LNCaP clone FGC (cell line): Measurements from ENCODE around the gene RNF180.
"Not testable (repeated sequence)": the region's sequence is repeated elsewhere in the genome, so short reads cannot be mapped to it uniquely, and the experiment has no call there.

Source experiments
- DNase-seq: peaks from one replicate; pipeline ENCODE4 v3.0.0-alpha.2; 2011; ENCODE audit warnings: low read depth
- H3K4me3 ChIP-seq: 2 replicates; pipeline ENCODE4 v1.5.1; 2011; ENCODE audit warnings: mild to moderate bottlenecking, low read depth, low read length, control low read depth
- TF ChIP-seq, protein P1 (sequence below): IDR thresholded peaks from 2 replicates; pipeline ENCODE4 v1.5.1; 2012; ENCODE audit warnings: mild to moderate bottlenecking; ENCODE audit not compliant: control insufficient read depth, insufficient read depth; ENCODE audit errors: extremely low read depth

RNF180 gene

DNA sequence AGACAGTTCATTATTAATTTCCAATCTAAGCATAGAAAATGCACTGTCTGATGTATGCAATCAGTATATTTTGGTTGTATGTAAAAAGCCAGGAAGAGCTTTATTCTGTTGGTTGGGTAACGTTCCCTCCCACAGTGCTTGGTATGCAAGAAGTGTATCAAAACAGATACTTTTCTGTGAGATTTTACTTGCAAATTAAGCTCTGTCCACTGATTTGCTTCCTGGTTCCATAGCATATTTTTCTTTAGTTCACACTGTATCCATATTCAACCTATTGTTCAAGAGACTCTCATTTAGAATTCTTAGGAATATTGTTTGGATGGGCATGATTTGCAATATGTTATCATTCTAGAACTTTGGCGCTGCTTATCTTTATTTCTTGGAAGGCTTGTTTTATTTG is 47.4 kb downstream of the RNF180 start:
- no peak for DNase-seq
- H3K4me3 ChIP-seq = no peak overlapping the region
- TF ChIP-seq, protein P1, sequence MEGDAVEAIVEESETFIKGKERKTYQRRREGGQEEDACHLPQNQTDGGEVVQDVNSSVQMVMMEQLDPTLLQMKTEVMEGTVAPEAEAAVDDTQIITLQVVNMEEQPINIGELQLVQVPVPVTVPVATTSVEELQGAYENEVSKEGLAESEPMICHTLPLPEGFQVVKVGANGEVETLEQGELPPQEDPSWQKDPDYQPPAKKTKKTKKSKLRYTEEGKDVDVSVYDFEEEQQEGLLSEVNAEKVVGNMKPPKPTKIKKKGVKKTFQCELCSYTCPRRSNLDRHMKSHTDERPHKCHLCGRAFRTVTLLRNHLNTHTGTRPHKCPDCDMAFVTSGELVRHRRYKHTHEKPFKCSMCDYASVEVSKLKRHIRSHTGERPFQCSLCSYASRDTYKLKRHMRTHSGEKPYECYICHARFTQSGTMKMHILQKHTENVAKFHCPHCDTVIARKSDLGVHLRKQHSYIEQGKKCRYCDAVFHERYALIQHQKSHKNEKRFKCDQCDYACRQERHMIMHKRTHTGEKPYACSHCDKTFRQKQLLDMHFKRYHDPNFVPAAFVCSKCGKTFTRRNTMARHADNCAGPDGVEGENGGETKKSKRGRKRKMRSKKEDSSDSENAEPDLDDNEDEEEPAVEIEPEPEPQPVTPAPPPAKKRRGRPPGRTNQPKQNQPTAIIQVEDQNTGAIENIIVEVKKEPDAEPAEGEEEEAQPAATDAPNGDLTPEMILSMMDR = no peak

DNA sequence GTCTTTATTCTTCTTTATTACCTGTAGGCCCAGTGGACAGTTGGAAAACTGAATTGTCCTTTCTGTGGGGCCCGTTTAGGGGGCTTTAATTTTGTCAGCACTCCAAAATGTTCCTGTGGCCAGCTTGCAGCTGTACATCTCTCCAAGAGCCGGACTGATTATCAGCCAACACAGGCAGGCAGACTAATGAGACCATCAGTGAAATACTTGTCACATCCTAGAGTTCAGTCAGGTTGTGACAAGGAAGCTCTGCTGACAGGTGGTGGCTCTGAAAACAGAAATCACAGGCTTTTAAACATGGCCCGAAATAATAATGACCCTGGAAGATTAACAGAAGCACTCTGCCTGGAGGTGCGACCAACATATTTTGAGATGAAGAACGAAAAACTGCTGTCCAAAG is 47.9 kb downstream of the RNF180 start:
- no peak overlapping the region for H3K4me3 ChIP-seq
- TF ChIP-seq, protein P1 = no peak
- DNase-seq = no peak

DNA sequence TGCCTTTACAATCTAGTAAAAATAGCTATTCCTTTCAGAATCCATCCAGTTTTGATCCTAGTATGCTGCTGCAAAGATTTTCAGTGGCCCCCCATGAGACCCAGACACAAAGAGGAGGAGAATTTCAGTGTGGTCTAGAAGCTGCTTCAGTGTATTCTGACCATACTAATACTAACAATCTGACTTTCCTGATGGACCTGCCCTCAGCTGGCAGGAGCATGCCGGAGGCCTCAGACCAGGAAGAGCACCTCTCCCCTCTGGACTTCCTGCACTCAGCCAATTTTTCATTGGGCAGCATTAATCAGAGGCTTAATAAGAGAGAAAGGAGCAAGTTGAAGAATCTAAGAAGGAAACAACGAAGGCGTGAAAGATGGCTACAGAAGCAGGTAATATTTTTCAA is 48.5 kb downstream of the RNF180 start:
- no peak overlapping the region for H3K4me3 ChIP-seq
- TF ChIP-seq, protein P1 = no peak
- DNase-seq = no peak

DNA sequence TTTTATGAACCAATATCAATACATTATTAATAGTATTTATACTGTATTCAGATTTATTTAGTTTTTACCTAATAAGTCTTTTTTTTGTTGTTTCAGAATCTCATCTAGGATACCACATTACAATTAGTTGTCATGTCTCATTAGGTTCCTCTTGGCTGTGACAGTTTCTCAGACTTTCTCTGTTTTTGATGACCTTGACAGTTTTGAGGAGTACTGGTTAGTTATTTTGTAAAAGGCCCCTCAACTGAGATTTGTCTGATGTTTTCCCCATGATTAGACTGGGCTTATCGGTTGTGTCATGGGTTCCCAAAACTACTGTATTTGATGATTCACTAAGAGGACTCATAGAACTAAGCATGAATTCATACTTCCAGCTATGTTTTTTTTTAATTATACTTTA is 56.3 kb downstream of the RNF180 start:
- no peak overlapping the region for H3K4me3 ChIP-seq
- DNase-seq = no peak
- TF ChIP-seq, protein P1 = no peak

DNA sequence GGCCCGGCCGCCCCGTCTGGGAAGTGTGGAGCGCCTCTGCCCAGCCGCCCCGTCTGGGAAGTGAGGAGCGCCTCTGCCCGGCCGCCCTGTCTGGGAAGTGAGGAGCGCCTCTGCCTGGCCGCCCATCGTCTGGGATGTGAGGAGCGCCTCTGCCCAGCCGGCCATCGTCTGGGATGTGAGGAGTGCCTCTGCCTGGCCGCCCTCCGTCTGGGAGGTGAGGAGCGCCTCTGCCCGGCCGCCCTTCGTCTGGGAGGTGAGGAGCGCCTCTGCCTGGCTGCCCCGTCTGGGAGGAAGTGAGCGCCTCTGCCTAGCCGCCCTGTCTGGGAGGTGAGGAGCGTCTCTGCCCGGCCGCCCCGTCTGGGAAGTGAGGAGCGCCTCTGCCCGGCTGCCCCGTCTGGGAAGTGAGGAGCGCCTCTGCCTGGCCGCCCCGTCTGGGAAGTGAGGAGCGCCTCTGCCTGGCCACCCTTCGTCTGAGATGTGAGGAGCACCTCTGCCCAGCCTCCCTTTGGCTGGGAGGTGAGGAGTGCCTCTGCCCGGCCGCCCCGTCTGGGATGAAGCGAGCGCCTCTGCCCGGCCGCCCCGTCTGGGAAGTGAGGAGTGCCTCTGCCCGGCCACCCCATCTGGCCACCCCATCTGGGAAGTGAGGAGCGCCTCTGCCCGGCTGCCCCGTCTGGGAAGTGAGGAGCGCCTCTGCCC is 59.8 kb downstream of the RNF180 start:
- DNase-seq, H3K4me3 ChIP-seq: not testable (repeated sequence)

DNA sequence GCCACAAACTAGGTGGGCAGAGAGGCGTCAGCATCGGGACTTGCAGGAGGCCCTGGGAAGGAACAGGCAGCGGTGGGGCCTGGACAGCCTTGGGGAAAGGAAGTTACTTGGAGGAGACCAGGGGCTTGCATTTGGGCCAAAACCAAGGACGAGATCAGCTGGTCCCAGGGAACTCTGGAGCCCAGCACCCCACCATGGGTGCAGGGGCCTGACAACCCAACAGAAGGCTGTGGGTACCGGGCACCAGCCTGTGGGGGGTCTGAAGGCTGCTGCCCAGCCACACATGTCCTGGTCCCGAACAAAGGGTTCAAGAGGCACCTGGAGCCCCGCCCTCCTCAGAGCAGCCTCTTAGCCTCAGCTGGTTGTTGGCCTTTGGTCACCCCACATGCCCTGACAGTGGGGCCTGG is 61.5 kb downstream of the RNF180 start:
- not testable (repeated sequence) for H3K4me3 ChIP-seq, DNase-seq

DNA sequence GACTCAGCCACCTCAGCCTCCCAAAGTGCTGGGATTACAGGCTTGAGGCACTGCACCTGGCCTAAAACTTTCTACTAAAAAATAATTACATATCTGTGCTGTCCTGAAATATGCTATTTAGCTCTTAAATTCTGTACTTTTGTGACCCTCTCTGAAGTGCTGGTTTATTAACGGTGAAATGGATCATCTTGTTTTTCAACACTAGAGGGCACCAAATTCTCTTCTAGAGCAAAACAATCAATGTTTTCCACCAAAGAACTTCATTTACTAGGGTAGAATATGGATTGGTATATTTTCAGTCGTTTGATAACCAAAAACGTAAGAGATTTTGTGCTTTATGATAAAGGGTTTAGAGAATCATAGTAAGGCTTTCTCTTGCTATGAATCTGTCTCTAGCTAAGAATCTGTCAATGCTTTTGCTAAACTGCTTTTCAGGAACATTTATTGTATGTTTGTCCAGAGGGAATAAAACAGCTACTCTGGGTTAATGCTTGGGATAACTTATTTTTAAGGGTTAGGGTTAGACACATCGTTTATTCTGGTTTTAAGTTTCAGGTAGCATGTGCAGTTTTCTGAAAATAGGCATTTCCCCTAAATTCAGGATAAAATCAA is 63.6 kb downstream of the RNF180 start:
- H3K4me3 ChIP-seq = no peak overlapping the region

More for the DNA sequence above, 63.6 kb downstream of the RNF180 start:
- TF ChIP-seq, protein P1 = peak; percentile 55
- DNase-seq = no peak
